ENCODE data around the gene TEX29. TPM values are rescaled to one million over a fixed set of nuclear protein-coding genes. Genes with fewer than 3 reads are reported as not detected.

The TEX29 gene
- total RNA-seq, 1 donor from 2014 or later: 0.97 TPM

GRCh38 chr13:111282425-111282824 lies 38.0 kb upstream of the TEX29 start:
- H3K27me3 ChIP-seq (ENCODE audit: low read depth): no peaks in the 10 kb centered on the region
- no peak for DNase-seq
- TF ChIP-seq CTCF (IDR thresholded peaks at IDR 0.05): no peak

GRCh38 chr13:111282997-111283396 lies 37.4 kb upstream of the TEX29 start:
- no peaks in the 10 kb centered on the region for H3K27me3 ChIP-seq (ENCODE audit: low read depth)
- DNase-seq: no peak
- peak in 1 of 2 donors; percentile 7 for ATAC-seq
- peaks cover 100% of the 10 kb centered on the region for H3K36me3 ChIP-seq
- H3K27ac ChIP-seq: no peak overlapping the region
- intact Hi-C loops (cut with DNase I): no loop called here
- H3K4me3 ChIP-seq: no peak overlapping the region
- no peak for TF ChIP-seq CTCF (IDR thresholded peaks at IDR 0.05)
- no peaks in the 10 kb centered on the region for H3K9me3 ChIP-seq
- H3K4me1 ChIP-seq: peaks cover 15% of the 10 kb centered on the region

More at GRCh38 chr13:111282425-111282824, 38.0 kb upstream of the TEX29 start:
- Histone ChIP-seq H3K4me3 (no peak overlapping the region), H3K9me3 (no peaks in the 10 kb centered on the region), H3K27ac (peak overlapping the region; percentile 6), H3K4me1 (peaks cover 15% of the 10 kb centered on the region), H3K36me3 (peaks cover 100% of the 10 kb centered on the region)
- intact Hi-C loops (cut with DNase I): no loop called here
- ATAC-seq: no peak

GRCh38 chr13:111283457-111283856 lies 37.0 kb upstream of the TEX29 start:
- intact Hi-C loops (cut with DNase I): no loop called here
- Histone ChIP-seq H3K36me3 (peaks cover 100% of the 10 kb centered on the region), H3K4me3 (no peak overlapping the region), H3K9me3 (no peaks in the 10 kb centered on the region), H3K4me1 (peaks cover 15% of the 10 kb centered on the region), H3K27ac (no peak overlapping the region), H3K27me3 (ENCODE audit: low read depth) (no peaks in the 10 kb centered on the region)
- ATAC-seq: no peak
- DNase-seq: no peak
- TF ChIP-seq CTCF (IDR thresholded peaks at IDR 0.05): no peak

- Histone ChIP-seq H3K4me3 (no peak overlapping the region), H3K9me3 (no peaks in the 10 kb centered on the region), H3K4me1 (peaks cover 15% of the 10 kb centered on the region), H3K27ac (no peak overlapping the region), H3K36me3 (peaks cover 100% of the 10 kb centered on the region), H3K27me3 (ENCODE audit: low read depth) (no peaks in the 10 kb centered on the region)
- intact Hi-C loops (cut with DNase I): no loop called here
- DNase-seq: no peak
- no peak for TF ChIP-seq CTCF (IDR thresholded peaks at IDR 0.05)
- ATAC-seq: no peak
Measured at GRCh38 chr13:111283991-111284390, 36.5 kb upstream of the TEX29 start.

- Histone ChIP-seq H3K27ac (no peak overlapping the region), H3K36me3 (peaks cover 100% of the 10 kb centered on the region), H3K4me1 (peaks cover 15% of the 10 kb centered on the region), H3K4me3 (no peak overlapping the region), H3K27me3 (ENCODE audit: low read depth) (no peaks in the 10 kb centered on the region), H3K9me3 (no peaks in the 10 kb centered on the region)
- ATAC-seq: no peak
- no peak for DNase-seq
- TF ChIP-seq CTCF (IDR thresholded peaks at IDR 0.05): no peak
- intact Hi-C loops (cut with DNase I): no loop called here
Measured at GRCh38 chr13:111284565-111284964, 35.9 kb upstream of the TEX29 start.

GRCh38 chr13:111286162-111286561 lies 34.3 kb upstream of the TEX29 start:
- Histone ChIP-seq H3K4me3 (no peak overlapping the region), H3K9me3 (no peaks in the 10 kb centered on the region), H3K27me3 (ENCODE audit: low read depth) (no peaks in the 10 kb centered on the region), H3K4me1 (peaks cover 15% of the 10 kb centered on the region), H3K36me3 (peaks cover 98% of the 10 kb centered on the region), H3K27ac (no peak overlapping the region)
- no peak for TF ChIP-seq CTCF (IDR thresholded peaks at IDR 0.05)
- intact Hi-C loops (cut with DNase I): no loop called here
- DNase-seq (no peak), ATAC-seq (no peak)
